Mesenchymal stem cell (in vitro differentiated cells and primary cell): Measurements from ENCODE around the gene MACROD2.

Source experiments
- DNase-seq: peaks from one replicate; pipeline ENCODE4 v3.0.0-alpha.2; 2013
- H2AFZ ChIP-seq: one replicate; pipeline ENCODE4 v1.6.1; 2013; ENCODE audit warnings: low read depth, mild to moderate bottlenecking, control low read depth, inconsistent platforms, low read length, moderate library complexity
- H2AK5ac ChIP-seq: 2 replicates; pipeline ENCODE4 v1.6.1; 2013; ENCODE audit warnings: low read length, moderate library complexity, mild to moderate bottlenecking, inconsistent platforms; ENCODE audit not compliant: severe bottlenecking
- H2BK120ac ChIP-seq: one replicate; pipeline ENCODE4 v1.6.1; 2013; ENCODE audit warnings: low read depth, mild to moderate bottlenecking, inconsistent platforms, low read length, moderate library complexity
- H2BK12ac ChIP-seq, 2 experiments: one replicate each; pipeline ENCODE4 v1.6.1; 2013; ENCODE audit warnings: inconsistent platforms in 2 of 2, low read length in 2 of 2, mild to moderate bottlenecking in 2 of 2, moderate library complexity in 2 of 2, control low read depth in 1 of 2
- H2BK15ac ChIP-seq: one replicate; pipeline ENCODE4 v1.6.1; 2013; ENCODE audit warnings: mild to moderate bottlenecking, low read depth, inconsistent platforms; ENCODE audit not compliant: poor library complexity, severe bottlenecking
- H2BK5ac ChIP-seq: 2 replicates; pipeline ENCODE4 v1.6.1; 2013; ENCODE audit warnings: low read depth, mild to moderate bottlenecking, low read length, control low read depth, inconsistent platforms; ENCODE audit not compliant: poor library complexity, severe bottlenecking
- H3K14ac ChIP-seq, 2 experiments: one replicate each; pipeline ENCODE4 v1.6.1; 2013; ENCODE audit warnings: inconsistent platforms in 2 of 2, low read length in 2 of 2, control low read depth in 1 of 2, mild to moderate bottlenecking in 1 of 2, moderate library complexity in 1 of 2
- H3K18ac ChIP-seq, 2 experiments: one replicate each; pipeline ENCODE4 v1.6.1; 2013; ENCODE audit warnings: inconsistent platforms in 2 of 2, low read length in 2 of 2, control low read depth in 1 of 2, low read depth in 1 of 2, mild to moderate bottlenecking in 1 of 2
- H3K23ac ChIP-seq, 2 experiments: one replicate each; pipeline ENCODE4 v1.6.1; 2013; ENCODE audit warnings: inconsistent platforms in 2 of 2, low read length in 2 of 2, mild to moderate bottlenecking in 2 of 2, moderate library complexity in 2 of 2, control low read depth in 1 of 2
- H3K27ac ChIP-seq: 2 replicates; pipeline ENCODE4 v1.5.1; 2013; ENCODE audit warnings: mild to moderate bottlenecking, moderate library complexity, low read length, control low read depth, inconsistent platforms; ENCODE audit not compliant: poor library complexity, severe bottlenecking
- H3K27me3 ChIP-seq, 2 experiments: 2 replicates each; pipeline versions ENCODE4 v1.6.1 to v1.7.0; 2013; ENCODE audit warnings: low read length in 2 of 2, mild to moderate bottlenecking in 2 of 2, moderate library complexity in 2 of 2, control low read depth in 1 of 2, inconsistent platforms in 1 of 2; ENCODE audit not compliant: control insufficient read depth in 1 of 2, insufficient read depth in 1 of 2
- H3K36me3 ChIP-seq, 2 experiments: 2 replicates each; pipeline versions ENCODE4 v1.6.1 to v1.7.0; 2013; ENCODE audit warnings: low read length in 2 of 2, control low read depth in 1 of 2, inconsistent platforms in 1 of 2, low read depth in 1 of 2, mild to moderate bottlenecking in 1 of 2; ENCODE audit not compliant: insufficient read depth in 2 of 2, control insufficient read depth in 1 of 2
- H3K4ac ChIP-seq, 2 experiments: one replicate each; pipeline ENCODE4 v1.6.1; 2013; ENCODE audit warnings: inconsistent platforms in 2 of 2, low read length in 2 of 2, mild to moderate bottlenecking in 2 of 2, moderate library complexity in 2 of 2, control low read depth in 1 of 2, low read depth in 1 of 2
- H3K4me1 ChIP-seq: 2 replicates; pipeline ENCODE4 v1.6.1; 2013; ENCODE audit warnings: low read depth, low read length, control low read depth; ENCODE audit not compliant: control insufficient read depth, insufficient read depth
- H3K4me2 ChIP-seq: 2 replicates; pipeline ENCODE4 v1.6.1; 2013; ENCODE audit warnings: low read length, mild to moderate bottlenecking, inconsistent platforms; ENCODE audit not compliant: poor library complexity, severe bottlenecking
- H3K4me3 ChIP-seq, 2 experiments: 2 replicates each; pipeline versions ENCODE4 v1.5.1 to v1.7.0; 2013; ENCODE audit warnings: low read length in 2 of 2, mild to moderate bottlenecking in 2 of 2, control low read depth in 1 of 2, low read depth in 1 of 2; ENCODE audit not compliant: insufficient read depth in 1 of 2
- H3K79me1 ChIP-seq: replicated peaks from 2 replicates; pipeline ENCODE4 v1.6.1; 2013; ENCODE audit warnings: mild to moderate bottlenecking, control low read depth, low read length, inconsistent platforms; ENCODE audit not compliant: poor library complexity, severe bottlenecking
- H3K9ac ChIP-seq: 2 replicates; pipeline ENCODE4 v1.7.0; 2013; ENCODE audit warnings: mild to moderate bottlenecking, low read length, moderate library complexity
- H3K9me3 ChIP-seq: 2 replicates; pipeline ENCODE4 v1.7.0; 2013; ENCODE audit warnings: mild to moderate bottlenecking, low read length; ENCODE audit not compliant: control insufficient read depth
- H4K8ac ChIP-seq: one replicate; pipeline ENCODE4 v1.6.1; 2013; ENCODE audit warnings: inconsistent platforms, mild to moderate bottlenecking, low read length, moderate library complexity
- H4K91ac ChIP-seq: one replicate; pipeline ENCODE4 v1.6.1; 2013; ENCODE audit warnings: mild to moderate bottlenecking, low read length, inconsistent platforms
- WGBS: methylation state at CpG from one replicate; pipeline ENCODE4 v1.1.7; 2013; ENCODE audit warnings: mixed read lengths; 5-methylcytosine and 5-hydroxymethylcytosine counted together

Gene MACROD2

DNA sequence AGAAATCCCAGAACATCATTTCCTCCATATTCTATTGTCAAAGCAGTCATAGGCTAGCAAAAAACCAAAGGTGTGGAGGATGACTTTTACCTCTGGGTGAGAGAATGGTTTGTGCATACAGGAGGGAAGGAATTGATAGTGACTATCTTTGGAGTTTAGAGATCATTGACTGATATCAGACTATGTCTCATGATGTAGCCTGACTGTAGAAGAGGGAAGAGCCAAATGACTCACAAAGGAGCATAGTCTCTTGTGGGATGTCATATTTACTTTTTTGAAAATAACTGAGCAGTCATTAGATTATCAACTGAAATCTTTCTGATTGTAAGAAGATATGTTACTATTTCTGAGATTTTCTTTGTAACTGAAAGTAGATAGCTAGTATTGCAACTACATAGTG, 183.6 kb downstream of the MACROD2 start:
- H3K4me2 ChIP-seq = no peak overlapping the region
- no peak overlapping the region for H2BK120ac ChIP-seq
- H3K4me3 ChIP-seq = no peak overlapping the region
- H2AK5ac ChIP-seq = no peak overlapping the region
- no peak overlapping the region for H2BK15ac ChIP-seq
- DNase-seq = no peak
- H3K36me3 ChIP-seq = no peaks in the 10 kb centered on the region
- H3K79me1 ChIP-seq = no peaks in the 10 kb centered on the region
- H2BK12ac ChIP-seq = no peak overlapping the region
- H3K27me3 ChIP-seq = no peaks in the 10 kb centered on the region
- no peak overlapping the region for H3K4ac ChIP-seq
- no peak overlapping the region for H3K9ac ChIP-seq
- peaks cover 16% of the 10 kb centered on the region for H3K9me3 ChIP-seq
- no peak overlapping the region for H3K23ac ChIP-seq
- no peak overlapping the region for H3K18ac ChIP-seq
- no peak overlapping the region for H3K27ac ChIP-seq
- H3K4me1 ChIP-seq = no peaks in the 10 kb centered on the region
- no peak overlapping the region for H2AFZ ChIP-seq
- H4K91ac ChIP-seq = no peak overlapping the region
- H2BK5ac ChIP-seq = no peak overlapping the region
- no peak overlapping the region for H3K14ac ChIP-seq
- no peak overlapping the region for H4K8ac ChIP-seq

DNA sequence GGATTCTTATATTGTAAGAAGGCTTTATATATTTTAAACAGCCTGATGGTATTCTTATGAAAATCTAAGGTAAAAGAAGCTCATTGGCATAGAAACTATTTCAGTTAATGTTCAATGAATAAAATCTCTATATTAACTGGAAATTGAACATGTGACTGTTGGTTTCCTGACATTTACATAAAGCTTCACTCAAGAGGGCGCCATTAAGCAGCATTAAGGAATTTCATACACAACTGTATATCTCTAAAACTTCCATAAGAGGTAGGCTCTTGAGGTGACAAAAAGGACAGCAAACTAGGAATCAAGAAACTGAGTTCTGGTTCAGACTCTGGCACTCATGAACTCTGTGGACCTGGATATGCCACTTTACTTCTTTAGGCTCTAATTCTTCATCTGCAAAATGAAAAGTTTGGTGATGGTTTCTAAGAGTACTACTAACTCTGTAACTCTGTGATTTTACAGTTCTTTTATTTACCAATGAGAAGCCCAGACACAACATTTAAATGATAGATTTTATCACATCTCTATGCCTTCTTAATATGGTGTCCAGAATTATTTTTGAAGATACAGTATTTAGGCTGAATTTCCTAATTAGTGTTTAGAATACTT, 194.6 kb downstream of the MACROD2 start:
- H3K27ac ChIP-seq = no peak overlapping the region
- no peak overlapping the region for H4K8ac ChIP-seq
- H3K18ac ChIP-seq = no peak overlapping the region
- H3K23ac ChIP-seq = no peak overlapping the region
- H2BK15ac ChIP-seq = no peak overlapping the region
- H4K91ac ChIP-seq = no peak overlapping the region
- no peak overlapping the region for H3K4me2 ChIP-seq
- H3K4ac ChIP-seq = no peak overlapping the region
- no peak overlapping the region for H3K4me3 ChIP-seq
- no peak overlapping the region for H2BK12ac ChIP-seq
- WGBS = 80% methylated on average over 1 of the region's 1 CpG
- H3K9ac ChIP-seq = no peak overlapping the region
- no peaks in the 10 kb centered on the region for H3K4me1 ChIP-seq
- no peak overlapping the region for H2BK5ac ChIP-seq
- H3K79me1 ChIP-seq = no peaks in the 10 kb centered on the region
- no peak overlapping the region for H2BK120ac ChIP-seq
- H3K27me3 ChIP-seq = no peaks in the 10 kb centered on the region
- no peaks in the 10 kb centered on the region for H3K36me3 ChIP-seq
- no peak overlapping the region for H3K14ac ChIP-seq
- no peak overlapping the region for H2AFZ ChIP-seq
- DNase-seq = peak; percentile 38
- H3K9me3 ChIP-seq = no peaks in the 10 kb centered on the region
- H2AK5ac ChIP-seq = no peak overlapping the region

DNA sequence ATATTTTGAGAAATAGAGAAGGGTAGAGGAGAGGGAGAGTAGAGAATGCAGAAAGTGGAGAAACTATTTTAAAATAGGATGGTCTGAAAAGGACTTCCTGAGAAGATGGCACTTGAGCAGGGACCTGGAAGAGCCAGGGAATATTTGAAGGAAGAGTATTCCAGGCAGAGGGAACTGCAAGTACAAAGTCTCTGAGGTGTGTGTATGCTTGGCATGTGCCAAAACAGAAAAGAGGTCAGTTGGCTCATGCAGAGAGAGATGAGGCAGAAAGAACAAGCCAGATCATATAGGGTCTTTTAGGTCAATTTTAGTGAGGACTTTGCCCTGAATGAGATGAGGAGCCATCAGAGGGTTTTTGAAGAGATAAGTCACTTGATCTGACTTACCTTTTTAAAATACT, 196.2 kb downstream of the MACROD2 start:
- no peaks in the 10 kb centered on the region for H3K79me1 ChIP-seq
- no peak overlapping the region for H3K9ac ChIP-seq
- H3K27me3 ChIP-seq = no peaks in the 10 kb centered on the region

DNA sequence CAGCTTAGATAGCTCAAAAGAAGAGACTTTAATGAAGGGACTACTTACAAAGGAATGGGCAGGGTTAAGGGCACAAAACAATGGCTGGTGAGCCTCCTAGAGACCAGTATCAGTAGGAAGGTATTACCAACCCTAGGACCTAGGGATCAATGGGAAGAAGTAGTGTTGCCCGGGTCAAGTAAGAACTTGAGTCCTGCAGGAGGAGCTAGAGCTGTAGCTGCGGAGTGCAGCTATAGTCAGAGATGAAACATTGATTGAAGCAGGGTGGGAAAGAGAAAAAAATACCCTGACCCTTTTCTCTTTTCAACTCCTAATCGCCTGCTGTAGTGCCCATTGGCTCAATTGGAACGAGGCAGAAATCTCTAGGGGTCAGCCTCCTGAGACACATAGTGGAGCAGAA, 198.1 kb downstream of the MACROD2 start:
- H4K8ac ChIP-seq = no peak overlapping the region
- H3K4ac ChIP-seq = no peak overlapping the region
- no peaks in the 10 kb centered on the region for H3K36me3 ChIP-seq
- H2AFZ ChIP-seq = no peak overlapping the region
- H3K4me3 ChIP-seq = no peak overlapping the region
- WGBS = 84% methylated on average over 4 of the region's 4 CpGs
- H3K18ac ChIP-seq = no peak overlapping the region
- H2BK5ac ChIP-seq = no peak overlapping the region
- H3K9ac ChIP-seq = no peak overlapping the region
- no peak overlapping the region for H2BK12ac ChIP-seq
- H3K79me1 ChIP-seq = no peaks in the 10 kb centered on the region
- no peak overlapping the region for H3K4me2 ChIP-seq
- H3K23ac ChIP-seq = no peak overlapping the region
- H3K27me3 ChIP-seq = no peaks in the 10 kb centered on the region
- no peak overlapping the region for H2BK15ac ChIP-seq
- H3K4me1 ChIP-seq = no peaks in the 10 kb centered on the region
- no peak overlapping the region for H2BK120ac ChIP-seq
- H3K14ac ChIP-seq = no peak overlapping the region
- H4K91ac ChIP-seq = no peak overlapping the region
- H3K27ac ChIP-seq = no peak overlapping the region
- no peak for DNase-seq
- H3K9me3 ChIP-seq = no peaks in the 10 kb centered on the region
- no peak overlapping the region for H2AK5ac ChIP-seq

More for the DNA sequence above, 196.2 kb downstream of the MACROD2 start:
- H3K36me3 ChIP-seq = no peaks in the 10 kb centered on the region
- no peaks in the 10 kb centered on the region for H3K9me3 ChIP-seq
- H3K4me3 ChIP-seq = no peak overlapping the region
- H2BK120ac ChIP-seq = no peak overlapping the region
- H3K27ac ChIP-seq = no peak overlapping the region
- no peak overlapping the region for H3K4ac ChIP-seq
- H3K4me1 ChIP-seq = no peaks in the 10 kb centered on the region
- H2BK5ac ChIP-seq = no peak overlapping the region
- H4K8ac ChIP-seq = no peak overlapping the region
- no peak overlapping the region for H3K18ac ChIP-seq
- no peak overlapping the region for H4K91ac ChIP-seq
- H2BK12ac ChIP-seq = no peak overlapping the region
- DNase-seq = no peak
- H3K14ac ChIP-seq = no peak overlapping the region
- H2AFZ ChIP-seq = no peak overlapping the region
- H3K4me2 ChIP-seq = no peak overlapping the region
- H3K23ac ChIP-seq = no peak overlapping the region
- no peak overlapping the region for H2BK15ac ChIP-seq
- no peak overlapping the region for H2AK5ac ChIP-seq
